IMR-90 (cell line): ENCODE data around the gene RASGRP3. TPM values are rescaled to one million over a fixed set of nuclear protein-coding genes. Genes with fewer than 3 reads are reported as not detected.

Experiments
- ATAC-seq: fragments of 200-7000 bp; cut with Tn5 transposase; 2 replicates; pipeline ENCODE4 v1.9.1; 2020; ENCODE audit warnings: low read depth, mild to moderate bottlenecking, moderate library complexity
- BruUV-seq: library from RNA; stranded (reverse); fragments of 400-500 nt; replicated peaks from 2 replicates; lab custom pipeline; 2021; lab: Mats Ljungman, UMichigan
- CTCF ChIA-PET: fragments of 300-600 bp; formaldehyde crosslinking; extraction: SDS; loops from one replicate; lab custom pipeline; 2021; ENCODE audit warnings: antibody characterized with exemption; lab: Yijun Ruan, JAX
- POLR2A ChIA-PET: fragments of 300-600 bp; sonication (Branson Sonifier 250); formaldehyde crosslinking; loops from one replicate; lab custom pipeline; 2022; ENCODE audit warnings: antibody characterized with exemption; ENCODE audit not compliant: unreplicated experiment; lab: Charles Lee
- DNase-seq: peaks from one replicate; pipeline ENCODE4 v3.0.0; 2013
- H2AFZ ChIP-seq: replicated peaks from 2 replicates; pipeline ENCODE3; 2013; ENCODE audit warnings: low read length, mild to moderate bottlenecking; ENCODE audit not compliant: poor library complexity
- H2AK5ac ChIP-seq: 2 replicates; pipeline ENCODE4 v1.6.1; 2013; ENCODE audit warnings: low read depth, low read length, inconsistent platforms
- H2AK9ac ChIP-seq: replicated peaks from 2 replicates; pipeline ENCODE3; 2013; ENCODE audit warnings: mild to moderate bottlenecking, low read depth, low read length, moderate library complexity; ENCODE audit not compliant: poor library complexity
- H2BK120ac ChIP-seq: 2 replicates; pipeline ENCODE4 v1.6.1; 2013; ENCODE audit warnings: low read depth, low read length, inconsistent platforms
- H2BK15ac ChIP-seq: 3 replicates; pipeline ENCODE4 v1.6.1; 2013; ENCODE audit warnings: low read depth, low read length, inconsistent platforms
- H2BK20ac ChIP-seq: 2 replicates; pipeline ENCODE4 v1.6.1; 2013; ENCODE audit warnings: low read depth, mild to moderate bottlenecking, inconsistent platforms, low read length, moderate library complexity
- H2BK5ac ChIP-seq: 2 replicates; pipeline ENCODE4 v1.6.1; 2013; ENCODE audit warnings: mild to moderate bottlenecking, low read depth, low read length, inconsistent platforms; ENCODE audit not compliant: poor library complexity, severe bottlenecking
- H3K14ac ChIP-seq: replicated peaks from 2 replicates; pipeline ENCODE4 v1.6.1; 2013; ENCODE audit warnings: low read depth, low read length, inconsistent platforms
- H3K18ac ChIP-seq: 2 replicates; pipeline ENCODE4 v1.6.1; 2013; ENCODE audit warnings: low read depth, low read length, control low read depth
- H3K23ac ChIP-seq: 2 replicates; pipeline ENCODE4 v1.6.1; 2013; ENCODE audit warnings: low read depth, low read length, inconsistent platforms
- H3K27ac ChIP-seq: 2 replicates; pipeline ENCODE4 v1.5.1; 2013; ENCODE audit warnings: mild to moderate bottlenecking, control low read depth, low read length; ENCODE audit not compliant: insufficient read depth
- H3K27me3 ChIP-seq: 2 replicates; pipeline ENCODE4 v1.6.1; 2013; ENCODE audit warnings: low read length; ENCODE audit not compliant: control insufficient read depth, insufficient read depth
- H3K36me3 ChIP-seq: 2 replicates; pipeline ENCODE4 v1.6.1; 2013; ENCODE audit warnings: low read length, mixed read lengths; ENCODE audit not compliant: control insufficient read depth, insufficient read depth
- H3K4ac ChIP-seq: 2 replicates; pipeline ENCODE4 v1.6.1; 2013; ENCODE audit warnings: low read depth, low read length, inconsistent platforms
- H3K4me1 ChIP-seq: 2 replicates; pipeline ENCODE4 v1.6.1; 2013; ENCODE audit warnings: low read length, mixed read lengths; ENCODE audit not compliant: control insufficient read depth, insufficient read depth
- H3K4me2 ChIP-seq: 2 replicates; pipeline ENCODE4 v1.6.1; 2013; ENCODE audit warnings: low read depth, mild to moderate bottlenecking, control low read depth, low read length, moderate library complexity
- H3K4me3 ChIP-seq: 2 replicates; pipeline ENCODE4 v1.5.1; 2013; ENCODE audit warnings: low read depth, mild to moderate bottlenecking, control low read depth, low read length, moderate library complexity; ENCODE audit not compliant: insufficient read depth
- H3K56ac ChIP-seq: 2 replicates; pipeline ENCODE4 v1.6.1; 2013; ENCODE audit warnings: low read length, inconsistent platforms; ENCODE audit not compliant: insufficient read depth; ENCODE audit errors: extremely low read depth
- H3K79me1 ChIP-seq, 2 experiments: 2 replicates each; pipeline ENCODE4 v1.6.1; 2013; ENCODE audit warnings: low read length in 2 of 2, inconsistent platforms in 1 of 2, low read depth in 1 of 2
- H3K9ac ChIP-seq: 2 replicates; pipeline ENCODE4 v1.6.1; 2013; ENCODE audit warnings: low read depth, low read length, control low read depth
- H3K9me1 ChIP-seq: 2 replicates; pipeline ENCODE4 v1.6.1; 2013; ENCODE audit warnings: low read length, inconsistent platforms; ENCODE audit not compliant: insufficient read depth
- H3K9me3 ChIP-seq: 2 replicates; pipeline ENCODE4 v1.6.1; 2013; ENCODE audit warnings: low read length; ENCODE audit not compliant: control insufficient read depth, insufficient read depth
- H4K20me1 ChIP-seq: 2 replicates; pipeline ENCODE4 v1.6.1; 2013; ENCODE audit warnings: low read length, inconsistent platforms; ENCODE audit not compliant: insufficient read depth
- H4K5ac ChIP-seq: 2 replicates; pipeline ENCODE4 v1.6.1; 2013; ENCODE audit warnings: mild to moderate bottlenecking, low read depth, low read length, control low read depth
- H4K8ac ChIP-seq, 2 experiments: 2 replicates each; pipeline ENCODE4 v1.6.1; 2013; ENCODE audit warnings: low read depth in 2 of 2, low read length in 2 of 2, control low read depth in 1 of 2, inconsistent platforms in 1 of 2
- H4K91ac ChIP-seq: 2 replicates; pipeline ENCODE4 v1.6.1; 2013; ENCODE audit warnings: low read depth, low read length, inconsistent platforms; ENCODE audit not compliant: insufficient read depth
- FOS ChIP-seq: fragments of 150-350 bp; IDR thresholded peaks from 2 replicates; pipeline ENCODE4 v1.6.1; 2016; ENCODE audit warnings: low read depth, low read length
- WGBS, 2 experiments: methylation state at CpG; one replicate each; pipeline versions ENCODE4 v1.1.5 to v1.1.7; 2013; ENCODE audit warnings: missing lambda C conversion rate in 2 of 2; ENCODE audit not compliant: insufficient read length in 1 of 2; ENCODE audit errors: extremely low coverage in 2 of 2; 5-methylcytosine and 5-hydroxymethylcytosine counted together
- dilution Hi-C: fragments of 300-500 bp; cut with HindIII; formaldehyde crosslinking; loops from one replicate; pipeline ENCODE4 v1.14.3; 2018; ENCODE audit warnings: low sequenced_read_pairs; ENCODE audit not compliant: unreplicated experiment
- in situ Hi-C: fragments of 300-500 bp; cut with MboI; formaldehyde crosslinking; loops from 3 replicates; pipeline ENCODE4 v1.14.3; 2019; ENCODE audit warnings: low sequenced_read_pairs, inconsistent platforms, mixed read lengths
- intact Hi-C: fragments of 100-400 bp; cut with micrococcal nuclease; formaldehyde crosslinking; loops from 2 replicates; pipeline ENCODE4 v1.10.0; 2022
- polyA plus RNA-seq, 3 experiments: library from polyadenylated mRNA; depleted of rRNA; stranded (reverse); fragments of >200 nt; gene quantifications; 2 replicates each; pipeline ENCODE4 v1.2.3, GENCODE V29; 2012; ENCODE audit warnings: low replicate concordance in 1 of 3
- total RNA-seq: library from RNA; depleted of rRNA; stranded (reverse); fragments of >200 nt; gene quantifications from 2 replicates; pipeline ENCODE4 v1.2.3, GENCODE V29; 2012

The RASGRP3 gene
- total and polyA plus RNA-seq, 2 of the 4 experiments (the other 2 are of a cell fraction), result 1.7 to 3.0 TPM

GRCh38 chr2:33488715-33489540, 12.5 kb downstream of the RASGRP3 start:
- POLR2A ChIA-PET, result no interaction called here
- H4K5ac ChIP-seq, result no peak overlapping the region
- peaks cover 6% of the 10 kb centered on the region for H3K9me3 ChIP-seq
- intact Hi-C loops (no loop called here), in situ Hi-C loops (no loop called here), dilution Hi-C loops (no loop called here)
- no peak overlapping the region for H3K23ac ChIP-seq
- no peak overlapping the region for H2BK15ac ChIP-seq
- H2AK5ac ChIP-seq, result no peak overlapping the region
- no peak overlapping the region for H3K4me2 ChIP-seq
- no peak overlapping the region for H3K14ac ChIP-seq
- no peak overlapping the region for H3K56ac ChIP-seq
- no peak overlapping the region for H3K9ac ChIP-seq
- H3K18ac ChIP-seq, result no peak overlapping the region
- no peaks in the 10 kb centered on the region for H3K79me1 ChIP-seq
- no peak overlapping the region for H4K91ac ChIP-seq
- no peak overlapping the region for H2AFZ ChIP-seq
- no TSS peak for BruUV-seq
- H3K27me3 ChIP-seq, result no peaks in the 10 kb centered on the region
- WGBS, 2 experiments, result 90% methylated on average over 2 of the region's 8 CpGs; no CpG with 5 or more reads in 1 of the 2 experiments
- TF ChIP-seq FOS, result no peak
- no peak overlapping the region for H3K27ac ChIP-seq
- no peaks in the 10 kb centered on the region for H3K9me1 ChIP-seq
- ATAC-seq (no peak), DNase-seq (no peak)
- CTCF ChIA-PET, result no interaction called here
- no peak overlapping the region for H2BK20ac ChIP-seq
- H3K36me3 ChIP-seq, result no peaks in the 10 kb centered on the region
- H3K4me1 ChIP-seq, result 0 out of 2 replicates have a peak, but pooled peaks cover 2% of the 10 kb centered on the region
- H3K4me3 ChIP-seq, result no peak overlapping the region
- no peak overlapping the region for H2BK120ac ChIP-seq
- no peak overlapping the region for H2BK5ac ChIP-seq
- H3K4ac ChIP-seq, result no peak overlapping the region
- H4K8ac ChIP-seq, result no peak overlapping the region
- H4K20me1 ChIP-seq, result no peaks in the 10 kb centered on the region
- H2AK9ac ChIP-seq, result no peak overlapping the region
